Neuron (in vitro differentiated cells): ENCODE results near the gene C2CD3.
"Not testable (repeated sequence)": the region's sequence is repeated elsewhere in the genome, so short reads cannot be mapped to it uniquely, and the experiment has no call there.

ENCODE experiments used
- H2AFZ ChIP-seq: one replicate; pipeline ENCODE4 v1.6.1; 2013; ENCODE audit warnings: low read depth, mild to moderate bottlenecking, inconsistent platforms, low read length, moderate library complexity
- H3K27me3 ChIP-seq: one replicate; pipeline ENCODE4 v1.6.1; 2013; ENCODE audit warnings: low read length; ENCODE audit not compliant: insufficient read depth
- H3K36me3 ChIP-seq: one replicate; pipeline ENCODE4 v1.6.1; 2013; ENCODE audit warnings: low read length; ENCODE audit not compliant: insufficient read depth
- H3K4me1 ChIP-seq: one replicate; pipeline ENCODE4 v1.6.1; 2013; ENCODE audit warnings: low read length; ENCODE audit not compliant: insufficient read depth
- H3K4me3 ChIP-seq: 2 replicates; pipeline ENCODE4 v1.5.1; 2013; ENCODE audit warnings: mild to moderate bottlenecking, low read length, moderate library complexity
- H3K9me3 ChIP-seq: one replicate; pipeline ENCODE4 v1.6.1; 2013; ENCODE audit warnings: low read length

C2CD3 gene

GRCh38 chr11:74123008-74123448 is 47.8 kb downstream of the C2CD3 start:
- Histone ChIP-seq H3K4me3 (no peak overlapping the region), H3K36me3 (peaks cover 25% of the 10 kb centered on the region), H3K9me3 (no peaks in the 10 kb centered on the region), H3K4me1 (no peaks in the 10 kb centered on the region), H2AFZ (no peak overlapping the region), H3K27me3 (no peaks in the 10 kb centered on the region)

- no peak overlapping the region for H2AFZ ChIP-seq
- H3K4me1 ChIP-seq: no peaks in the 10 kb centered on the region
- peaks cover 30% of the 10 kb centered on the region for H3K36me3 ChIP-seq
- no peak overlapping the region for H3K4me3 ChIP-seq
- H3K27me3 ChIP-seq: no peaks in the 10 kb centered on the region
- peaks cover 3% of the 10 kb centered on the region for H3K9me3 ChIP-seq
Observed at GRCh38 chr11:74121804-74122203, 49.0 kb downstream of the C2CD3 start.

GRCh38 chr11:74120260-74121035 is 50.4 kb downstream of the C2CD3 start:
- not testable (repeated sequence) for H3K4me1 ChIP-seq, H2AFZ ChIP-seq, H3K9me3 ChIP-seq, H3K27me3 ChIP-seq, H3K4me3 ChIP-seq
- peaks cover 38% of the 10 kb centered on the region for H3K36me3 ChIP-seq

- peaks cover 61% of the 10 kb centered on the region for H3K36me3 ChIP-seq
Observed at GRCh38 chr11:74116719-74117118, 54.1 kb downstream of the C2CD3 start.

GRCh38 chr11:74112877-74113276 is 57.9 kb downstream of the C2CD3 start:
- Histone ChIP-seq H3K36me3 (peaks cover 60% of the 10 kb centered on the region), H3K4me3 (no peak overlapping the region), H3K27me3 (no peaks in the 10 kb centered on the region), H3K9me3 (peaks cover 15% of the 10 kb centered on the region), H3K4me1 (no peaks in the 10 kb centered on the region), H2AFZ (no peak overlapping the region)

More at GRCh38 chr11:74116719-74117118, 54.1 kb downstream of the C2CD3 start:
- H3K4me3 ChIP-seq: no peak overlapping the region
- H2AFZ ChIP-seq: no peak overlapping the region
- no peaks in the 10 kb centered on the region for H3K27me3 ChIP-seq
- no peaks in the 10 kb centered on the region for H3K4me1 ChIP-seq
- peaks cover 15% of the 10 kb centered on the region for H3K9me3 ChIP-seq

GRCh38 chr11:74106124-74106523 is 64.7 kb downstream of the C2CD3 start:
- H2AFZ ChIP-seq: no peak overlapping the region
- no peak overlapping the region for H3K4me3 ChIP-seq
- peaks cover 64% of the 10 kb centered on the region for H3K36me3 ChIP-seq
- H3K9me3 ChIP-seq: no peaks in the 10 kb centered on the region
- H3K4me1 ChIP-seq: no peaks in the 10 kb centered on the region
- no peaks in the 10 kb centered on the region for H3K27me3 ChIP-seq

- no peaks in the 10 kb centered on the region for H3K4me1 ChIP-seq
- no peak overlapping the region for H2AFZ ChIP-seq
- no peak overlapping the region for H3K4me3 ChIP-seq
- H3K27me3 ChIP-seq: no peaks in the 10 kb centered on the region
- H3K9me3 ChIP-seq: no peaks in the 10 kb centered on the region
- peaks cover 77% of the 10 kb centered on the region for H3K36me3 ChIP-seq
Observed at GRCh38 chr11:74102321-74102720, 68.5 kb downstream of the C2CD3 start.

- no peaks in the 10 kb centered on the region for H3K4me1 ChIP-seq
- no peaks in the 10 kb centered on the region for H3K9me3 ChIP-seq
- H3K4me3 ChIP-seq: no peak overlapping the region
- H3K36me3 ChIP-seq: peaks cover 78% of the 10 kb centered on the region
- no peak overlapping the region for H2AFZ ChIP-seq
- H3K27me3 ChIP-seq: no peaks in the 10 kb centered on the region
Observed at GRCh38 chr11:74100735-74101134, 70.1 kb downstream of the C2CD3 start.

GRCh38 chr11:74100231-74100630 is 70.6 kb downstream of the C2CD3 start:
- Histone ChIP-seq H3K9me3 (no peaks in the 10 kb centered on the region), H3K4me3 (no peak overlapping the region), H3K4me1 (no peaks in the 10 kb centered on the region), H3K36me3 (peaks cover 74% of the 10 kb centered on the region), H3K27me3 (no peaks in the 10 kb centered on the region), H2AFZ (no peak overlapping the region)

- no peak overlapping the region for H2AFZ ChIP-seq
- peaks cover 76% of the 10 kb centered on the region for H3K36me3 ChIP-seq
- no peak overlapping the region for H3K4me3 ChIP-seq
- no peaks in the 10 kb centered on the region for H3K27me3 ChIP-seq
- no peaks in the 10 kb centered on the region for H3K4me1 ChIP-seq
- no peaks in the 10 kb centered on the region for H3K9me3 ChIP-seq
Observed at GRCh38 chr11:74097686-74098237, 73.0 kb downstream of the C2CD3 start.

GRCh38 chr11:74094393-74094792 is 76.4 kb downstream of the C2CD3 start:
- no peak overlapping the region for H2AFZ ChIP-seq
- H3K27me3 ChIP-seq: no peaks in the 10 kb centered on the region
- H3K36me3 ChIP-seq: peaks cover 76% of the 10 kb centered on the region
- no peaks in the 10 kb centered on the region for H3K4me1 ChIP-seq
- H3K9me3 ChIP-seq: no peaks in the 10 kb centered on the region
- no peak overlapping the region for H3K4me3 ChIP-seq

- Histone ChIP-seq H2AFZ (no peak overlapping the region), H3K9me3 (no peaks in the 10 kb centered on the region), H3K4me1 (no peaks in the 10 kb centered on the region), H3K27me3 (no peaks in the 10 kb centered on the region), H3K4me3 (no peak overlapping the region), H3K36me3 (peaks cover 73% of the 10 kb centered on the region)
Observed at GRCh38 chr11:74092425-74092824, 78.4 kb downstream of the C2CD3 start.

GRCh38 chr11:74091549-74091948 is 79.3 kb downstream of the C2CD3 start:
- H3K36me3 ChIP-seq: peaks cover 68% of the 10 kb centered on the region
- no peak overlapping the region for H2AFZ ChIP-seq
- H3K4me3 ChIP-seq: no peak overlapping the region
- H3K9me3 ChIP-seq: no peaks in the 10 kb centered on the region
- no peaks in the 10 kb centered on the region for H3K27me3 ChIP-seq
- no peaks in the 10 kb centered on the region for H3K4me1 ChIP-seq
